ENCODE data around the gene KIF5A.

- TF ChIP-seq POLR2A (IDR thresholded peaks at IDR 0.05) (no peak), CTCF (IDR thresholded peaks at IDR 0.05) (no peak)
Measured at GRCh38 chr12:57541001-57541400, 8.8 kb upstream of the KIF5A start.
